Stromal cell of bone marrow (primary cell): ENCODE data around the gene HAUS5.
"Not testable (repeated sequence)": the region's sequence is repeated elsewhere in the genome, so short reads cannot be mapped to it uniquely, and the experiment has no call there.

ENCODE experiments used
- DNase-seq: peaks from one replicate; pipeline ENCODE4 v3.0.0-alpha.2; 2012; ENCODE audit warnings: low read depth

HAUS5 gene

GRCh38 chr19:35642798-35643254, 30.3 kb downstream of the HAUS5 start:
- DNase-seq: no peak

DNA sequence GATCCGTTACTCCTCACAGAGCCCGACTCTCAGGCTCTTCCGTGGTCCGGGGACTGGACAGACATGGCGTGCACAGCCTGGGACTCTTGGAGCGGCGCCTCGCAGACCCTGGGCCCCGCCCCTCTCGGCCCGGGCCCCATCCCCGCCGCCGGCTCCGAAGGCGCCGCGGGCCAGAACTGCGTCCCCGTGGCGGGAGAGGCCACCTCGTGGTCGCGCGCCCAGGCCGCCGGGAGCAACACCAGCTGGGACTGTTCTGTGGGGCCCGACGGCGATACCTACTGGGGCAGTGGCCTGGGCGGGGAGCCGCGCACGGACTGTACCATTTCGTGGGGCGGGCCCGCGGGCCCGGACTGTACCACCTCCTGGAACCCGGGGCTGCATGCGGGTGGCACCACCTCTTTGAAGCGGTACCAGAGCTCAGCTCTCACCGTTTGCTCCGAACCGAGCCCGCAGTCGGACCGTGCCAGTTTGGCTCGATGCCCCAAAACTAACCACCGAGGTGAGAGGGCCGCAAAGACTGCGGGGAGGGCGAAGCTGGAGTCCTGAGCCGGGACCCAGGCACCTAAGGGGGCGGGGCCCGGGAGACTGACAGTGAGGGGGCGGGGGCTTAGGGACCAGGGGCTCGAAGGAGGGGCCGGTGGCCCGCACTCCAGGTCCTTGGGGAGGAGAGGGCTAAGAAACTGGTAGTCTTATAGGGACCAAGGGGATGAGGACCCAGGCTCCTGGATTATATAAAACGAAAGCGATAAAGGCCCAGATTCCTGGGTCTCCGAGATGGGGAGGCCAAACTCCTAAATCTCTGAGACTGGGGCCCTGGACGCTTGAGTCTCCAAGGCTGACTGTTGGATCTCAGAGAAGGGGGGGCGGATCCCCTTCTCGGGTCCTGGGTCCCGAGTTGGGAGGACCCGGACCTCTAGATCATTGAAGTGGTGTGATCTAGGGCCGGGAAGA, 31.0 kb downstream of the HAUS5 start:
- DNase-seq: peak; percentile 35

DNA sequence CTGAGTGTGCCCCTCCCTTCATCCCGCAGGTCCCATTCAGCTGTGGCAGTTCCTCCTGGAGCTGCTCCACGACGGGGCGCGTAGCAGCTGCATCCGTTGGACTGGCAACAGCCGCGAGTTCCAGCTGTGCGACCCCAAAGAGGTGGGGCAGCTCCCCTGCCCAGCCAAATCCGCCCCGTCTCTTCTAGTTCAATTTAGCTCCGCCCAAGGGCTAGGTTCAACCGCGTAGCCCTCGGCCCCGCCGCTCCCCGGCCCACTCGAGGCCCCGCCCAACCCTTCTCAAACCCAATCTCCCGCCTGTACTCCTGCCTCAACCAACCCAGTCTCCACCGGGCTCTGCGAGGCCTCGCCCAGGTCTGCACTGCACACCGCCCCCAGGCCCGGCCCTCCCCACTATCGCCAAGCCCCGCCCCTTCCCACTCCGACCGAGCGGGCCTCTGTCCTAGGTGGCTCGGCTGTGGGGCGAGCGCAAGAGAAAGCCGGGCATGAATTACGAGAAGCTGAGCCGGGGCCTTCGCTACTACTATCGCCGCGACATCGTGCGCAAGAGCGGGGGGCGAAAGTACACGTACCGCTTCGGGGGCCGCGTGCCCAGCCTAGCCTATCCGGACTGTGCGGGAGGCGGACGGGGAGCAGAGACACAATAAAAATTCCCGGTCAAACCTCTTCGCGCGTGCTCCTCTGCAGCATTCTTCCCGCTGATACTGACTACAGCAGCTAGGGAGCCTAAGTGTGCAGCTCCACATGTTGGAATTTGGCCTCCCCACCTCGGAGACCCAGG, 31.9 kb downstream of the HAUS5 start:
- peak; percentile 87 for DNase-seq

GRCh38 chr19:35644987-35645679, 32.6 kb downstream of the HAUS5 start:
- no peak for DNase-seq

DNA sequence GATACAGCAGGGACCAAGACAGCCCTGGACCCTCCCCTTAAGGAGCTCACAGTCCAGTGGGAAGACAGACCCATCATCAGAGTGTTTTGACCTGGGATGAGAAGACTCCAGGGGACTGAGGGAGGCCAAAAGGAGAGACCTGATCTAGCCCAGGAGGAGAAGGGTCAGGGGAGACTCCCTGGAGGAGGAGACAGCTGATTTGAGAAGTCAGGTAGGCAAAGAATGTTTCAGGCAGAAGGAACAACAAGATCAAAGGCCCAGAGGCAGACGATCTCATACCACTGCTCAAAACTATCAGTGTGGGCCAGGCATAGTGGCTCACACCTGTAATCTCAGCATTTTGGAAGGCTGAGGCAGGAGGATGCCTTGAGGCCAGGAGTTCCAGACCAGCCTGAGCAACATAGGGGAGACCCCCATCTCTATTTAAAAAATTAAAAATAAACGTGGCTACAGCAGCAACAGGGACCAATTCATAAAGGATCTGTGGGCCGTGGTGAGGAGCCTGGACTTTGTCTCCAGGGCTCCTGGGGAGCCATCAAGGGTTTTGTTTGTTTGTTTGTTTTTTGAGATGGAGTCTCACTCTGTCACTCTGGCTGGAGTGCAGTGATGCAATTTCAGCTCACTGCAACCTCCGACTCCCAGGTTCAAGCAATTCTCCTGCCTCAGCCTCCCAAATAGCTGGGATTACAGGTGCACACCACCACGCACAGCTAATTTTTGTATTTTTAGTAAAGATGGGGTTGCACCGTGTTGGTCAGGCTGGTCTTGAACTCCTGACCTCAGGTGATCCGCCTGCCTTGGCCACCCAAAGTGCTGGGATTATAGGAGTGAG, 33.4 kb downstream of the HAUS5 start:
- DNase-seq: no peak

GRCh38 chr19:35648017-35648961, 35.8 kb downstream of the HAUS5 start, which contains the start of gene COX6B1:
COX6B1 (plus strand) TSS chr19:35648323; CDS start chr19:35651244, 2,921 bp downstream.
- DNase-seq: peak; percentile 98

DNA sequence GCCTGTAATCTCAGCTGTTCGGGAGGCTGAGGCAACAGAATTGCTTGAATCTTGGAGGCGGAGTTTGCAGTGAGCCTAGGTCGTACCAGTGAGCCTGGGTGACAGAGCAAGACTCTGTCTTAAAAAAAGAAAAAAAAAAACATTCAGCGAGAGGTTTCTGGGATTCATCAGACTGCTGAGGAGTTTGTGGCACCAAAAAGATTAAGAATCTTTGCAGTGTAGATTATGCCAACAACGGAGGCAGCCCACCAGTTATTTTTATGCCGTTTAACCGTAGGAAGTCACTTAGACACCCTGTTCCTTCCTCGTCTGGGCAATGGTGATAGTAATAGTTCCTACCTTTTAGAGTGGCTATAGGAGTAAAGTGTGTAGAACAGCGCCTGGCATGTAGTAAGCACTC, 38.0 kb downstream of the HAUS5 start:
- no peak for DNase-seq

- DNase-seq: not testable (repeated sequence)
Observed at GRCh38 chr19:35654828-35655227, 42.3 kb downstream of the HAUS5 start.

- no peak for DNase-seq
Observed at GRCh38 chr19:35655600-35655999, 43.1 kb downstream of the HAUS5 start.

GRCh38 chr19:35656700-35657099, 44.2 kb downstream of the HAUS5 start:
- DNase-seq: no peak

DNA sequence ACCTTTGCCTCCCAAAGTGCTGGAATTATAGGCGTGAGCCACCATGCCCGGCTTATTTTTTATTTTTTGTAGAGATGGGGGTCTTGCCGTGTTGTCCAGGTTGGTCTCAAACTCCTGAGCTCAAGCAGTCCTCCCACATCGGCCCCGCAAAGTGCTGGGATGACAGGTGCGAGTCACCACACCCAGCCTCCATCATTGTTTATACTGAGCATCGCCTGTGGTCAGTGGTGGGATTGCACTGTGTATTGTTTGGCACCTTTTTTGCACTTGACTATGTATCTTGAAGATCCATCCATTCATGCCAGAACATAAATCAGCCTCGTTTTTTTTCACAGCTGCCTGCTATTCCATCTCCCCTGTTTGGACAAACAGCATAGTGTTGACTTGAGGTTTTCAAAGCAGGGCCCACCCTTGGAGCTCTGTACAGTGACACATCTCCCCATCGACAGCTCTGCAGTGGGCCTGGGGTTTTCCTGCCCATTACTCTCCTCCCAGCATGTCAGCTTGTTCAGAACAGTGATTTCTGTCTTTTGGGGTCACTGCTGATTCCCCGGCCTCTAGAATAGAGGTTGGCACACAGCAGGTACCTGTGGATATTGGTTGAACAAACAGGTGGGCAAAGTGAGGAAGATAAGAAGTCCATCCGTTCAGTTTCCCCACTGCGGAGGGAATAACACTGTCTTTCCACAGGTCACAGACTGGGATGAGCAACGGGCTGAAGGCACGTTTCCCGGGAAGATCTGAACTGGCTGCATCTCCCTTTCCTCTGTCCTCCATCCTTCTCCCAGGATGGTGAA, 45.6 kb downstream of the HAUS5 start:
- DNase-seq: no peak

GRCh38 chr19:35661995-35662340, 49.4 kb downstream of the HAUS5 start:
- DNase-seq: no peak

DNA sequence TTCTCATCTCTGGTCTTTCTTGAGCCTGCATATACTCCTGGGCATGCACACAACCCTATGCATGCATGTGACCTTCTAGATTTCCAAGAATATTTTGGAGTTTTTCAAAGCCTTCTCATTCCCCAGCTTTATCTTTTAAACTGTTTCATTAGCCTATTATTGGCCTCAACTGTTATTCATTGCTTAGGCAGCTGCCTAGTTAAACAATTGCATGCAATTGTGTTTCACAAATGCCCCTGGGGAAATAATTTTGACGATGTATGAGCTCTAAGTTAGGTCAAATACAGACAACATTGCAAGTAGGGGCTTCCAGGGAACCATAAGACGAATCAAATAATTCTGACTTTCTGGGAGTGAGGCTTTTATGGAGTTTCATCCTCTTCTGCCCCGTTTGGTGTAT, 51.4 kb downstream of the HAUS5 start:
- no peak for DNase-seq

- DNase-seq: no peak
Observed at GRCh38 chr19:35665157-35665556, 52.6 kb downstream of the HAUS5 start.

- no peak for DNase-seq
Observed at GRCh38 chr19:35665604-35666003, 53.1 kb downstream of the HAUS5 start.

- no peak for DNase-seq
Observed at GRCh38 chr19:35666251-35666913, 53.8 kb downstream of the HAUS5 start, which contains the start of gene UPK1A. UPK1A (plus strand) TSS chr19:35666517; CDS start chr19:35666813, 296 bp downstream.

- no peak for DNase-seq
Observed at GRCh38 chr19:35669566-35669965, 57.0 kb downstream of the HAUS5 start.

- DNase-seq: no peak
Observed at GRCh38 chr19:35669974-35670373, 57.4 kb downstream of the HAUS5 start.

DNA sequence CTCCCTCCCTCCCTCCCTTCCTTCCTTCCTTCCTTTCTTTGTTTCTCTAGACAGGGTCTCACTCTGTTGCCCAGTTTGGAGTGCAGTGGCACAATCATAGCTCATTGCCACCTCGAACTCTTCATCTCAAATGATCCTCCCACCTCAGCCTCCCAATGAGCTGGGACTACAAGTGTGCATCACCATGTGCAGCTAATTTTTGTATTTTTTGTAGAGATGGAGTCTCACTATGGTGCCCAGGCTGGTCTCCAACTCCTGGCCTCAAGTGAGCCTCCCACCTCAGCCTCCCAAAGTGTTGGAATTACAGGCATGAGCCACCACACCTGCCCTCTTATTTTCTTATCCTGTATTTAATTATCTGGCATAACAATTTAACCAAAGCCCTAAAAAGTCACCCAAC, 58.2 kb downstream of the HAUS5 start:
- DNase-seq: no peak
